ENCODE data around the gene IFT43.
A peak's percentile ranks its signal among the peaks of the same experiment; 100 is the strongest.

IFT43 gene

GRCh38 chr14:76123426-76124225 is 138.1 kb downstream of the IFT43 start:
- in situ Hi-C loops (cut with HindIII; ENCODE audit: low pct_ligation_motif_present, low pct_unique_long_range_greater_than_20kb, low sequenced_read_pairs) = no loop called here
- DNase-seq = no peak

GRCh38 chr14:76125511-76125910 is 139.9 kb downstream of the IFT43 start:
- no peak for DNase-seq
- in situ Hi-C loops (cut with HindIII; ENCODE audit: low pct_ligation_motif_present, low pct_unique_long_range_greater_than_20kb, low sequenced_read_pairs) = no loop called here

- no peak for DNase-seq
- in situ Hi-C loops (cut with HindIII; ENCODE audit: low pct_ligation_motif_present, low pct_unique_long_range_greater_than_20kb, low sequenced_read_pairs) = no loop called here
Measured at GRCh38 chr14:76126076-76126475, 140.5 kb downstream of the IFT43 start.

GRCh38 chr14:76129851-76130576 is 144.5 kb downstream of the IFT43 start:
- no peak for DNase-seq
- in situ Hi-C loops (cut with HindIII; ENCODE audit: low pct_ligation_motif_present, low pct_unique_long_range_greater_than_20kb, low sequenced_read_pairs) = no loop called here

- in situ Hi-C loops (cut with HindIII; ENCODE audit: low pct_ligation_motif_present, low pct_unique_long_range_greater_than_20kb, low sequenced_read_pairs) = no loop called here
- DNase-seq = no peak
Measured at GRCh38 chr14:76131071-76131965, 145.8 kb downstream of the IFT43 start.

- peak; percentile 24 for DNase-seq
- in situ Hi-C loops (cut with HindIII; ENCODE audit: low pct_ligation_motif_present, low pct_unique_long_range_greater_than_20kb, low sequenced_read_pairs) = no loop called here
Measured at GRCh38 chr14:76133103-76133502, 147.5 kb downstream of the IFT43 start.

Data from ACHN (cell line).